Forelimb muscle (tissue), 1 donor: ENCODE results near the gene WSCD2. TPM values are rescaled to one million over a fixed set of nuclear protein-coding genes. Genes with fewer than 3 reads are reported as not detected.

Experiments
- DNase-seq: peaks from one replicate; pipeline ENCODE4 v3.0.0-alpha.2; 2013; ENCODE audit warnings: low read depth
- polyA plus RNA-seq: library from polyadenylated mRNA; unstranded; fragments of 120-200 nt; gene quantifications from one replicate; pipeline ENCODE4 v1.2.1, GENCODE V29; 2013; ENCODE audit not compliant: insufficient read length

WSCD2 gene
- polyA plus RNA-seq, 1 donor = 1.9 TPM

DNA sequence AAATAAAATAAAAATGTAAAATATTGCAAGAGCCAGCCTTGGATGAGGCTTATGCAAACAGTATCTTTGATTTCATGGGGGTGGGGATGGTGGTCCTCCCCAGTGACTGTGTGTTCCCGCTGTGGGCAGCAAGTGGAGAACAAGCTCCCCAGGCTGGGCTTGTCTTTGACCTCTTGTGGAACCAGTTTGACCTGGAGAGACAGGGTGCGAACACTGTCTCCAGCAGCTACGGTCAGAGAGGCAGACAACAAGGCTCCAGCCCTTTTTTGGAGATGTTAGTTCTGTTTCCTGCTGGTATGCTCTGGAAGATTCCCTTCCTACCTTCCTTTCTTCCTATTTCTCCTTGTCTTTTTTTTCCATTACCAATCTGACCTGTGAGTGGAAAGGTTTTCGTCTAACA lies 21.8 kb upstream of the WSCD2 start:
- no peak for DNase-seq

DNA sequence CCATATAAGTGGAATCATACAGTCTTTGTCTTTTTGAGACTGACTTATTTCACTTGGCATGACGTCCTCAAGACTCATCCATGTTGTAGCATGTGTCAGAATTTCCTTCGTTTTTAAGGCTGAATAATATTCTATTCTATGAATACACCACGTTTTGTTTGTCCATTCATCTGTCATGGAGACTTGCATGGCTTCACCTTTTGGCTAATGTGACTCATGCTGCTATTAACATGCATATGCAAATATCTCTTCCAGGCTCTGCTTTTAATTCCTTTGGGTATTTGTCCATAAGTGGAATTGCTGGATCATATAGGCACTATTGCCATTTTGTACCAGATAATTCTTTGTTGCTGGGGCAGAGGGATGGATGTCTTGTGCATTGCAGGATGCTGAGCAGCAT lies 19.6 kb upstream of the WSCD2 start:
- no peak for DNase-seq

DNA sequence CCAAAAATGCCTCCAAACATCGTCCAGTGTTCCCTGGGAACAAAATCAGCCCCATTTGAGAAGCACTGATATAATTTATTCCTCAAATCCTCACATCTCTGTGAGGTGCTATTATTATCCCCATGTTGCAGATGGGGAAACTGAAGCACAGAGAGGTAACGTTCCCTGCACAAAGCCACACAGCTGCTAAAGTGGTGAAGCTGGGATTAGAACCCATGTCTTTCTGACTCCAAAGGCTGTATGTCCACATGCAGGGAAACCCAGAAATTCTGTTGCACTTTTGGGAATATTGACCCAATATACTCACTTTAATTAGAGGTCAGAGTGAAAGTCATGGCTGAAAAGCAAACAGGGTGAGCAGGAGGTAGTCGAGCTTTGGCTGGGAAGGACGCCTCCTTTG lies 19.1 kb upstream of the WSCD2 start:
- DNase-seq = no peak

DNA sequence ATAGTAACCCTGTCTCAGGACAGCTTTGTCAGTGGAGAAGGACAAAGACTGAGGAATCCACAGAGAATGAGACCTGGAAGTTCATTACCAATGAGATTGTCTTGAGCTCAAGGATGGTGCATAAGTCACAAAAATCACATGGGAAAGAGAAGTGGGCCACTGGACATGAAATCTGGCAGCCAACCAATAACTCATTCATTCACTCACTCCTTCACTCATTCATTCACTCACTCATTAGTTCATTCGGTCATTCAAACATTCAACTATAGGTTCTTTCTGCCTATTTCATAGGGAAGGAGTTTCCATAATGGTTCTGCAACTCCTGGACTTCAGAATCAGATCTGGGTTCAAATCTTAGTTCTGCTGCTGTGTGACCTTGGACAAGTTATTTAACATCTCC lies 18.2 kb upstream of the WSCD2 start:
- no peak for DNase-seq

DNA sequence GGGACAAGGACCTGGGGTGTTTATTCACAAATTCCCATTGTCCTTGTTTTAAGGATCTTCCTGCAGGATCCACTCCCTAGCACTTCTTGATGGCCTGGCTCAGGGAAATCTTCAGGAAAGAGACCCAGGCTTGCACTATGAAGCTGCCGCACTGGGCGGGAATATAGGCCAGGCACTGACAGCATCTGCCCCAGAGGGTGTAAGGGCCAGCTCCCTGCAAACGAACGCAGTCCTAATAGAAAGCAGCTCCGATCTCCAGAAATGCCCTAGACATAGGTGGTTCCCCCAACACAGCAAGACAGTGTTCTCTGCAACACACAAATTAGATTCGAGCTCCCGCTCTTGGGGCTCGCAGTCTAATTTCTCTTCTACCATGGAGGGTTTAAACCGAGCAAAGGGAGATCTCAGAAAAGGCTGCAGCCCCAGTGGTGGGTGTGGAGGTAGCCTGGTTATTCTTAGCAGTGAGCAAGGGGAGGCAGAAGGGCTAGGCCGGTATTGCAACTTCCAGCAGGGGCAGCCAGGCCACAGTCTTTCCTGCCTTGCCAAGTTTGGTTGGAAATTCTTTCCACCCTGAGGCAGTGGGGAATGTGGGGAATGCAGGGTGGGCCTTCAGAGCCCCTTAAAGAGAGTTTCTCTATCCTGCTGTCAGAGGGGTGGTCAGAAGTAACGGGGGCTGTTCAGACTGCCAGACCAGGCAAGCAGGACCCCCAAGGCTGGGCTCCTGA lies 16.1 kb upstream of the WSCD2 start:
- DNase-seq = no peak

DNA sequence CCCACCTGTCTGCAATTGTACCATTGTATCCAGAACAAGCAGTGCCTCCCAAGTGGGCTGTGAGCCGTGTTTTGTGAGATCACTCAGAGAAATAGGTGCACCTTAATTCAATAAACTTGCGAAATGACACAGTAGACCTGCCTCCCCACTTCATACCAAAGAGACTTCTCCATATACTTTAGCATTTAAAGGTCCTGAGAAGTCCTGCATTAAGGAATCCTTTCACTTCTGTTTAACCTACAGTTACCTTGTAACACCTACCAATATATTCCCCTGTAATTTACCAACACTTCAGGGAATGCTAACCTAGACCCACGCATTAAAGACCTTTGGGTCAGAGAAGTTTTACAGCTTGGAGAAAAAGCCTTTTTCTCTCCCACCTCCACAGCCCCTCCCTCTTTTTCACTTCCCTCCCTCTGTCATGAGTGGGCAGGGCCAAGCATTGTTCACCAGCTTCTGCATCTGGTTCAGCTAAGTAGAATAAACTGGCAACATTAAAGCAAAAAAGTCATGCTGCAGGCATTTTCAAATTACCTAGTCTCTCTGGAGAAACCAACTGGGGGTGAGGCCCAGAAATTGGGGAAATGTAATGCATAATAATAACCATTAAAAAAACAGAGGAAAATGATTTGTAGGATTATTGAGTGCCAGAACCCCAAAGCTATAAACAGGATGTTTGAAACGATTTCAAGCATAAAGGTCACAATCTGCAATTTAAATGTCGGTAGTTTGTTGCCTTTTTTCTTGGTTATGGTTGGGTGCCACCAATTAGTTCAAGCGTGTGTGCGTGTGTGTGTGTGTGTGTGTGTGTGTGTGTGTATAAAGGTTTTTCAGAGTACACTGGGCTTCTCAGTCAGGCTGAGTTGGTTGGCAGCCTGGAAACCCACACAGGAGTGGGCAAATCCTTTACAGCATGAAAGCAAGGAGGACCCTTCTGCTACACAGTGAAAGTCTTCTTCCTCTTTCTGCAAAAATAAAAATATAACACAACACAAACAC lies 13.7 kb upstream of the WSCD2 start:
- no peak for DNase-seq

DNA sequence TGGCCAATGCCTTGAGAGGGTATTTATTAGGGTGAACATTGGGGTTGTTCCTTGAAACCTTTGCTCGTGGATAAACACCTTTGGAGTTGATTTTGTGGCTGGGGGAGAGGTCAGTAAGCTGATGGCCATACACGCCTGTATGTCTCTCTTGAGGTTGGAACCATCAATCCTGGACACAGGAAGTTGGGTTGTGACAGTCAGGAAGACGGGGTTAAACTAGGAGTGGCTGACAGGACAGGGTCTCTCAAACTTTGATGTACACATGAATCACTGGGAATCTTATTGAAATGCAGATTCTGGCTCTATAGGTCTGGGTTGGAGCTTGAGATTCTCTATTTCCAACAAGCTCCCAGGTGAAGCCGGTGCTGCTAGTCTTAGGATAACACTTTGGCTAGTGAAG lies 12.8 kb upstream of the WSCD2 start:
- DNase-seq = no peak

DNA sequence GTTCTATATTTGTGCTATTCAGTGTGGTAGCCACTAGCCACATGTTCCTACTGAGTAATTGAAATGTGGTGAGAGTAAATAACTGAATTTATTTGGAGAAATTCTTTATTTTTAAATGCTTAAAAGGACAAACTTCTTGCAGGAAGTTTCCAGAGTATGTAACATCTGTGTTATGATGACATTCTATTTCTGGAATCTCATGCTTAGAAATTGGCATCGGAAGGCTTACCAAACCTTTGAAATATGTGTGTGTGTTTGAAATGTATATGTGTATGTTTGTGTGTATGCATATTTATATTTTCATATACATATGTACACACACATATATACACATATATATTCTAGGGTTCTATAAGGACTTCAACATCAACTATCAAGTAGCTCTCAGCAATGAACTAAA lies 12.4 kb upstream of the WSCD2 start:
- DNase-seq = no peak

DNA sequence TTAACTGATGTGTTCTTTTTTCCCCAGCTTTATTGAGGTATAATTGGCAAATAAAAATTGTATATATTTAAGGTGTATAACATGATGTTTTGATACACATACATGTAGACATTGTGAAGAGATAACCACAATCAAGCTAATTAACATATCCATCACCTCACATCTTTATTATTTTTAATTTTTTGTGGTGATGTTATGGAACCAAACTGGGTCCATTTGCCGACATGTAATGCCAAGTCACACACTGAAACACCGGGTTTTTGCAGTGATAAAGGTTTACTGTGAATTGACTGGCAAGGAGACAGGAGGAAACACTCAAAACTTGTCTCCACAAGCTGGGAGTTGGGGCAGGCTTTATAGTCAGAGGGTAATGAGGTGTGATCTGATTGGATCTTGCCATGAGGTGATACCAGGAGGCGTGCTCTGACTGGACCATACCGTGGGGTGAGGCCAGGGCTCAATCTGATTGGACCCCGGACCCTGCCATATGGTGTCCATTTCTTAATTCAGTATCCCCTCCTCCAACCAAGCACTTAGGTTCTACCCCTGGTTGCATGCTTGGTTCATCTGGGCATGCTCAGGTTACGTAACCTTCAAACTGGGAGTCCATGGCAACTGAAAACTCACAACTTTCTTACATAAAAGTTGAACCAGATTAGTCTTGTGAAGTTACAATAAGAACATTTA lies 11.8 kb upstream of the WSCD2 start:
- DNase-seq = no peak

DNA sequence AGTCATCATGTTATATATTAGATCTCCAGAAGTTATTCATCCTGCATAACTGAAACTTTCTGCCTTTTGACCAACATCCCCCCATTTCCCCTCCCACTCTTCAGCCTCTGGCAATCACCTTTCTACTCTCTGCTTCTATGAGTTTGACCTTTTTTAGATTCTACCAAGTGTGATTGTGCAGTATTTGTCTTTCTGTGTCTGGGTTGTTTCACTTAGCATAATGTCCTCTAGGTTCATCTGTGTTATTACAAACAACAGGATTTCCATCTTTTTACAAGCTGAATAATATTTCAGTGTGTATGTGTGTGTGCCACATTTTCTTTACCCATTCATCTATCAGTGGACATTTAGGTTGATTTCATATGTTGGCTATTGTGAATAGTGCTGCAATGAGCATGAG lies 11.2 kb upstream of the WSCD2 start:
- DNase-seq = no peak

DNA sequence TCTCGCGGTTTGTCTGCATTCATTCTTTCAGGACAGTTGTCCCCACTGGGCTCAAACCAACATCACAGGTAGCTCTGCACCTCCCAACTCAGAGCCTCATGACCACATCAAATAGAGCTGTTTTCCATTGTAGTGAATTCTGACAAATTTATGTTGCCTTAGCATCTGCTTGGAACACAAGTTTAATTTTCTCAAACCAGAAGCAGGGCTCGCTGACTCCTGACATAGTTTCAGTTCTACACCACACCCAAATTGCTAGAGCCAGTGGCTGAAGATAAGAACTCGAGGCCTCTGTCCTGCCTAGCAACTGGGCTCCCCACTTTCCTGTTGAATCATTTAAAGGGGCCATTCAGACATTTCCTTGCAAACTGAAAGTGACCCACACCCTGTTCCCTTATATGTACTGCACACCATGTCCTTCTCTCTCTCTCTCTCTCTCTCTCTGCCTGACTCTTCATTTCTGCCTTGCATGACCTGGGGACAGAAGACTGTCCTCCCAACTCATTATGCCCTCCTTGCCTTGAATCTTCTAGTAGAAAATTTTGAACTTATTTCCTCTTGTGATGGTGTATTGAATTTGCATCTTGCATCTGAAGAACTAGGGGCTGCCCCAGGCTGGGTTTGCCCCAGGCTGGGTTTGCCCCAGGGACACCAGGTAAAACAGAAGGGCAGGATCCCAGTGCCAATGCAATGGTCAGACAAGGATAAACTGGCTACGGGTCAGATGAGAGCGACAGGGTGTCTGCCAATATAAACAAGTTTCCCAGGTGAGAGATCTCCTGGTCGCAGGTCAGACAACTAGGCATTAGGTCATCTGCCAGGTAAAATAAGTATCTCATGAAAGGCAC lies 9.7 kb upstream of the WSCD2 start:
- no peak for DNase-seq

DNA sequence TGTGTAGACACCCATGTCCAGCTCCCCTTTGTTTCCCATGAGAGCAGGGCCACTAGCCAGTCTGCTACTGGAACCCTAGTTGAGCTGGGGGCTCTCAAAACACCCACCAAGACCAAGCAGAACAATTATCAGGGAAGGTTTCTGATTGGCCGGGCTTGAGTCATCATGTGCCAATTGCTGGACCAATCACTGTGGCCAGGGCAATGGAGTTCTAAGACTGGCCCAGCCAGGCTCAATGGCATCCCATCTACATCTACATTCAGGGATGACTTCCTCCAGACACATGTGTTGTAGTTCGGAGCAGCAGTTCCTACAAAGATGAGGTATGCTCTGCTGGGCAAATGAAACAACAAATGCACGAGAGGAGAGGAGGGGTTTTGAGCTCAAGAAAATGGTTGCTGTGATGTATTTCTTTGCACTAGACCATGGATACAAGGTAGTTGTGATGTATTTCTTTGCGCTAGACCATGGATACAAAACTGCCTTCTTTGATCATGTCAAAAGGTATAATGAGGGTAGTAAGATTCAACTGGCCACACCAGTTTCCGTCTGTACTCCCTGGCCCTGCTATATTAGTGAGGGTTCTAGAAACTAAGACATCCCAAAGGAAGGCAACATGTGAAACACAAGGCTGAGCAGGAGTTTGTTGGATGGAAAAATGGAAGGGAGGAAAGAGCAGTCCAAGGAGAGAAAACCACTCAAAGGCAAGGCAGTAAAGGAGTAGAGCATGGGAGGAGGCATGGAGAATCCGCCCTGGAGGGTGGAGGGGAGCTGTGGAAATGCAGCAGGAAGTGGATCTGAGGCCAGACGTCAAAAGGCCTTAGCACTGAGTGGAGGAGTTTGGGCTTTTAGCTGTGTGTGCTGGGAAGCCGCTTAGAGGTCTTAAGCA lies 8.9 kb upstream of the WSCD2 start:
- DNase-seq = no peak

DNA sequence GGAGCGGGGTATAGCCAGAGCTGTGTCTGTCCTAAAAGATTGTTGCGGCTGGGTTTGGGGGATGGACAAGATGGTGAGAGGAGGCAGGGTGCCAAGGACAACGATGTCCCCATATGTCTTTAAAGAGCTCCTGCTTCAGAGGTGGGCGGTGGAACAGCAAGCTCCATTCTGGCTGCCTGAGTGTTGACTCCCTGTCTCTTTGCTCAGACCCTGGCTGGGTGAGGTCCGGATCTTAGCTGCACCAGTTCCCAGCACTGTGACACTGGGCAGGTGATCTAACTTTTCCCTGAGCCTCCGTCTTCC lies 8.3 kb upstream of the WSCD2 start:
- no peak for DNase-seq

DNA sequence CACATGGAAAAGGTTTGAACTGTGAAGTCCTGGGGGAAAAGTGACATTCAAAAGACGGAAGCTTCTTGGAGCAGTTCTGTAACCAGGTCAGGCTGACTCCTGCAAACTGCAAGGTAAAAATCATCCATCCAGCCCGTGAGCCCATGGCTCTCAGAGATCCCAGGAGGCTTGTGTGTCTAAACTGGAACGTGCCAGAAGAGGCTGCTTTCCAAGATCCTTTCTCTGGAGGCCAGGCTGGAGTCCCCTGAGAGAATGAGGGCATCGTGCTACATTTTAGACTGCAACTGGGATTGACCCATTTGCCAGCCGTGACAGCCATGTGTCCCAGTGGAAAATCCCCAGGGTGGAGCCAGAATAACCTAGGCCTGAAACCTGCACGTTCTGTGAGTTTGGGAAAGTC lies 7.8 kb upstream of the WSCD2 start:
- no peak for DNase-seq

DNA sequence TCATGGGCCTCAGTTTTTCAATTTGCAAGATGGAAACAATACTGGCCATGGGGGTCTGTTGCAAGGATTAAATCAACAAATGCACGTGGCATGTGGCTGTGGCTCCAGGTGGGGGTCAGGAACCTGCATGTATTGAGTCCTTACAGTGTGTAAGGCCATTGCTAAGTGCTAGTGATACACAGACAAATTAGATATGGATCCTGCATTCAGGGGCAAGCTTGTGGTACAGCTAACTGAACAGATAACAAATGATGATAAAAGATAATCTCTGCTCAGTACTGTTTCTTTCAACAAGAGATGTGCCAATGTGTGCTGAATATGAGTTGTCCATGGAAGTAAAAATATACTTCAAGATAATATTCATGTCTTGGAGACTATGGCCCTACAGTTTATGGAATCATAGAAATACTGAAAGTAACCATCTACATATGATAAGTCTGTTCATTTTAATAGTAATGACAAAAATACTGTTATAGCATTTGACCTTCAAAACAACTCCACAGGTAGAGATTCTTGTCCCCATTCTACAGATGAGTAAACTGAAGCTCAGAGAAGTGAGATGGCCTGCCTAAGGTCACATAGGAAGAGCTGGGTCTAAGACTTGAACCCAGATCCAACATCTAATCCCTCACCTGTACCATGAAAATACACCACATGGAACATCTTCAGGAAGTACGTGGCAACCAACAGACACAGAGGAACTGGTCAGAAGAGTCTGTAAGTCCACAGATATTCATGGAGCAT lies 7.2 kb upstream of the WSCD2 start:
- no peak for DNase-seq

DNA sequence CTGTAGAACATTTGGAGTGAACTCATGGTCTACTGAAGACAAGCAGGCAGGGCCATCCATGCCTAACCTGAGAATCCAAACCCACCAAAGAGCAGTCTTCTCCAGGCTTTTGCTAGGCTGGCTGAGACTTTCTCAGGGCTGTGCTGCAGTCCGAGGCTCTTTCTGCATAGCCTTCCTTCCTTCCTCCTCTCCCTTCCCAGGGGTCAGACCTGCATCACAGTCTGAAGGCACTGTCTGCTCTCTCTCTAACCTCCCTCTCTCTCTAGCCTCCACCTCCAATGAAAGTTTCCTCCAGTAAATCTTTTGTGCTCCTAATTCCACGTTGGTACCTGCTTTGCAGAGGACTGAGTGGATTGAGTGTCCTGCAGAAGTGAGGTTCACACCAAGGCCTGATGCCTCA lies 6.4 kb upstream of the WSCD2 start:
- DNase-seq = no peak

DNA sequence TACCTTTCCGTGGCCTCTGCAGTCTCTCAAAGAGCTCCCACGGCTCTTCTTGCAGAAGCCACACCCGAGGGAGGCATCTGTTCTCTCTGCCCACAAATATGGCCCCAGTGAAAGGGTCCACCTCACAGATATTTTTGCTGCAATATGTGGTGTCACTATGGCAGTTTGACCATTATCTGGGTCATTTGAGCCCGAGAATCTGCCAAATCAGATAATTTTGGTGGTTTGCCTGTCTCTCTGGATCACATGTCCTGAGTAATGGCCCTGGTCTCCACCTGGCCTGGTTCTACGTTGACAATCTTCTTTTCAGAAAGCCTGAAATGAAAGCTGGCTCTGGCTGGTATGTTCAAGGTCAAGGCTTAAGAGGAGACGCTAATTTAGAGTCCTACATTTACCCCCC lies 5.7 kb upstream of the WSCD2 start:
- DNase-seq = no peak

DNA sequence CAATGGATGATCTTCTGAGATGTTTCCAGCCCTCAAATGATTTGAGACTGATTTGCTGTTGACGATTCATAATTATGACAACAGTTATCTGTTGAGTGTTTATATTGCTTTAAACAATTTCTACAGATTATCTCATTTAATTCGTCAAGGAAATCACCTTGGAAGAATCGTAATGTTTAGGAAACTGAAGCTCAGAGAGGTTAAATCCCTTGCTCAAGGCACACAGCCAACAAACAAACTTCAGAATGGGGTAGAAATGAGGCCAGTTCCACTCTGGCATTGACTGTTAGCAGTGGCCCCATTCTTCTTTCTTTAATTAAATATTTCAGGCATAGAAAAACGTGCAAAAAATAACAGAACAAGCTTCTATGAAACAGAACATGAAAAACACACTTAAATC lies 4.0 kb upstream of the WSCD2 start:
- no peak for DNase-seq

DNA sequence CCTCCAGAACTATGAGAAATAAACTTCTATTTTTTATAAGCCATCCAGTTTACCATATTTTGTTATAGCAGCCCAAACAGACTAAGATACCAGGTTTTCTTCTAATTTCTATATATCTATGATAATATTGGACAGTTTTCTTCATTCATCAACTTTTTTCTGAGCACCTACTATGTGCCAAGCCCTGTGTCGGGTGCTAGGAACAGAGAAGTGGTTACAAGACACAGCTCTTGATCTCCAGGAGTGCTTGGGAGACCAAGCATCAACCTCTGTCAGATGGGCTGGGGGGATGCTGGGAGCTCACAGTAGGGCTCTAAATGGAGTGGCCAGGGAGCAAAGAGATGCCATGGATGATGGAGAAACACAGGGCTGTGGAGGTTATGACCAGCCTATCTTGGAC lies 2.9 kb upstream of the WSCD2 start:
- DNase-seq = no peak

DNA sequence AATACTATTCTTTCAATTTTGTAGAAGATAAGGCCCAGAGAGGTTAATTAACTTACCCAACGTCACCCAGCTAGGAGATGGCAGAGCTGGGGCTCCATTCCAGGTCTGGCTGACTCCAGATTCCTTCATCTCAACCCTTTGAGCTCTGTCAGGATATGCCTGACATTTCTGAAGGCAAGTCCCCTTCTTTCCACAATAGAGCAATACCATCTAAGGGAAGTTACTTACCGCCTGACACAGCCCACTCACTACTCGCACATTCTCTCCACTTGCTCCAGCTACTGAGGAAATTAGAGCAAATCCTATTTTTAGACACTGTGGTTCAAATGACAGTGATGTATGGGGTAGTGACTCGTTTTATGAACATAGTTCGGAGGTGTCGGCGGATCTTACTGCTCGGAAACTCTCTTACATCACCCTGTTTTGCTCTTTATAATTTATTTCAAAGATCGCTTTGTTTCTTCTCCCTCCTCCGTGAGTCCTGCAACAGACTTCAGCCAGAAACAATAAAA lies 2.0 kb upstream of the WSCD2 start:
- no peak for DNase-seq
